SK-N-SH (cell line): ENCODE results near the gene KLHL30. TPM values are rescaled to one million over a fixed set of nuclear protein-coding genes. Genes with fewer than 3 reads are reported as not detected.

Experiments
- CTCF ChIA-PET: fragments of 300-600, 350-600 bp; formaldehyde crosslinking; extraction: SDS; loops from one replicate; lab custom pipeline; 2021; lab: Yijun Ruan, JAX
- POLR2A ChIA-PET: fragments of 350-600 bp; sonication (Branson Sonifier 250); formaldehyde crosslinking; extraction: SDS; loops from one replicate; lab custom pipeline; 2020; ENCODE audit warnings: antibody characterized with exemption, inconsistent platforms; lab: Yijun Ruan, JAX
- DNase-seq: peaks from one replicate; pipeline ENCODE4 v3.0.0; 2012
- H2AFZ ChIP-seq: fragments of 200-600 bp; sonication (generic); 2 replicates; pipeline ENCODE4 v1.8.1; 2016; ENCODE audit warnings: antibody characterized with exemption, mild to moderate bottlenecking, low read depth
- H3F3A ChIP-seq: fragments of 200-600 bp; sonication (generic); replicated peaks from 2 replicates; pipeline ENCODE3; 2016; ENCODE audit warnings: antibody characterized with exemption, mild to moderate bottlenecking; ENCODE audit not compliant: insufficient read depth
- H3K27ac ChIP-seq, 2 experiments: fragments of 200-500 bp in 1 of 2; fragments of 200-600 bp in 1 of 2; sonication (Bioruptor generic) in 1 of 2; sonication (generic), shearing (Covaris generic) in 1 of 2; 2 replicates each; pipeline versions ENCODE4 v1.5.1 to v1.6.1; 2014 to 2016; ENCODE audit warnings: low read depth in 2 of 2, inconsistent platforms in 1 of 2, low read length in 1 of 2, mild to moderate bottlenecking in 1 of 2, mixed read lengths in 1 of 2
- H3K27me3 ChIP-seq: fragments of 200-600 bp; sonication (generic), shearing (Covaris generic); 2 replicates; pipeline ENCODE4 v1.6.1; 2016; ENCODE audit warnings: mixed run types; ENCODE audit not compliant: insufficient read depth
- H3K36me3 ChIP-seq, 2 experiments: fragments of 200-500 bp in 1 of 2; fragments of 200-600 bp in 1 of 2; sonication (Bioruptor generic) in 1 of 2; sonication (generic) in 1 of 2; replicated peaks in 1 of 2; 2 replicates each; pipeline versions ENCODE3 to v1.5.1; 2014 to 2016; ENCODE audit warnings: low read length in 1 of 2, mild to moderate bottlenecking in 1 of 2; ENCODE audit not compliant: insufficient read depth in 2 of 2, control insufficient read depth in 1 of 2
- H3K4me1 ChIP-seq, 2 experiments: fragments of 200-500 bp in 1 of 2; fragments of 200-600 bp in 1 of 2; sonication (Bioruptor generic) in 1 of 2; sonication (generic), shearing (Covaris generic) in 1 of 2; 2 replicates each; pipeline versions ENCODE4 v1.5.1 to v1.6.1; 2014 to 2016; ENCODE audit warnings: low read depth in 1 of 2, low read length in 1 of 2, mixed run types in 1 of 2; ENCODE audit not compliant: insufficient read depth in 2 of 2, control insufficient read depth in 1 of 2
- H3K4me2 ChIP-seq: fragments of 200-600 bp; sonication (generic), shearing (Covaris generic); 2 replicates; pipeline ENCODE4 v1.6.1; 2017; ENCODE audit warnings: mixed run types
- H3K4me3 ChIP-seq, 2 experiments: fragments of 200-500 bp in 1 of 2; fragments of 200-600 bp in 1 of 2; sonication (Bioruptor generic) in 1 of 2; sonication (generic), shearing (Covaris generic) in 1 of 2; 2 replicates each; pipeline versions ENCODE4 v1.5.1 to v1.8.1; 2014 to 2016; ENCODE audit warnings: low read depth in 2 of 2, inconsistent platforms in 1 of 2, low read length in 1 of 2, mild to moderate bottlenecking in 1 of 2, mixed read lengths in 1 of 2, moderate library complexity in 1 of 2
- H3K79me2 ChIP-seq: fragments of 200-600 bp; sonication (generic); 2 replicates; pipeline ENCODE4 v1.8.1; 2017; ENCODE audit warnings: mild to moderate bottlenecking; ENCODE audit not compliant: insufficient read depth
- H3K9ac ChIP-seq: fragments of 200-600 bp; sonication (generic); 2 replicates; pipeline ENCODE4 v1.6.1; 2017; ENCODE audit warnings: mixed run types
- H3K9me2 ChIP-seq: fragments of 200-600 bp; sonication (generic); 2 replicates; pipeline ENCODE4 v1.6.1; 2017; ENCODE audit warnings: mixed run types
- H3K9me3 ChIP-seq: fragments of 200-600 bp; sonication (generic); 2 replicates; pipeline ENCODE4 v1.6.1; 2017; ENCODE audit warnings: mixed run types, mild to moderate bottlenecking, moderate library complexity
- H4K20me1 ChIP-seq: fragments of 200-600 bp; sonication (generic); 2 replicates; pipeline ENCODE4 v1.6.1; 2017; ENCODE audit warnings: mild to moderate bottlenecking, mixed run types; ENCODE audit not compliant: insufficient read depth
- ELF1 ChIP-seq: IDR thresholded peaks from 2 replicates; pipeline ENCODE4 v1.4.0; 2012
- EP300 ChIP-seq, 2 experiments: IDR thresholded peaks; 2 replicates each; pipeline versions ENCODE4 v1.4.0 to v1.6.1; 2012; ENCODE audit warnings: borderline replicate concordance in 1 of 2, low read depth in 1 of 2, low read length in 1 of 2
- EZH2phosphoT487 ChIP-seq: fragments of 200-600 bp; sonication (generic); IDR thresholded peaks from 2 replicates; pipeline ENCODE4 v1.6.1; 2017; ENCODE audit warnings: low read depth, mixed run types, mild to moderate bottlenecking, antibody characterized with exemption, moderate library complexity, borderline replicate concordance
- FOSL2 ChIP-seq: IDR thresholded peaks from 2 replicates; pipeline ENCODE4 v1.4.0; 2012; ENCODE audit warnings: low read depth, mild to moderate bottlenecking, moderate library complexity, borderline replicate concordance
- FOXJ3 ChIP-seq: sonication (generic); formaldehyde crosslinking; IDR thresholded peaks from 2 replicates; pipeline ENCODE4 v1.5.1; 2020; ENCODE audit warnings: mild to moderate bottlenecking, missing genetic modification reagents
- GATA2 ChIP-seq: sonication (generic); formaldehyde crosslinking; IDR thresholded peaks from 2 replicates; pipeline ENCODE4 v1.5.0; 2020; ENCODE audit warnings: mild to moderate bottlenecking, missing genetic modification reagents
- JUND ChIP-seq: IDR thresholded peaks from 2 replicates; pipeline ENCODE4 v1.4.0; 2012
- MEF2A ChIP-seq: IDR thresholded peaks from 2 replicates; pipeline ENCODE4 v1.4.0; 2012; ENCODE audit warnings: low read depth, borderline replicate concordance
- NFIC ChIP-seq: IDR thresholded peaks from 2 replicates; pipeline ENCODE4 v1.4.0; 2012; ENCODE audit warnings: borderline replicate concordance
- POLR2AphosphoS5 ChIP-seq: IDR thresholded peaks from 2 replicates; pipeline ENCODE4 v1.6.1; 2012; ENCODE audit warnings: low read depth, low read length
- RAD21 ChIP-seq: IDR thresholded peaks from 2 replicates; pipeline ENCODE4 v1.6.1; 2012; ENCODE audit warnings: mild to moderate bottlenecking, low read length
- RFX5 ChIP-seq: IDR thresholded peaks from 2 replicates; pipeline ENCODE4 v1.6.1; 2012; ENCODE audit warnings: mild to moderate bottlenecking, improper control_type of control experiment, low read length
- RXRA ChIP-seq: IDR thresholded peaks from 2 replicates; pipeline ENCODE4 v1.4.0; 2012; ENCODE audit warnings: low read depth, mild to moderate bottlenecking, borderline replicate concordance
- SIN3A ChIP-seq: IDR thresholded peaks from 2 replicates; pipeline ENCODE4 v1.6.1; 2012; ENCODE audit warnings: low read depth, mild to moderate bottlenecking, low read length, moderate library complexity, borderline replicate concordance
- SMC3 ChIP-seq: IDR thresholded peaks from 2 replicates; pipeline ENCODE4 v1.6.1; 2012; ENCODE audit warnings: low read depth, low read length, improper control_type of control experiment
- TCF12 ChIP-seq: IDR thresholded peaks from 2 replicates; pipeline ENCODE4 v1.4.0; 2012
- WGBS: methylation state at CpG from one replicate; pipeline ENCODE4 v1.1.6; 2017; ENCODE audit warnings: low lambda C conversion rate; 5-methylcytosine and 5-hydroxymethylcytosine counted together
- polyA plus RNA-seq, 3 experiments: library from polyadenylated mRNA; depleted of rRNA; stranded (reverse); fragments of >200 nt; gene quantifications; 2 replicates each; pipeline ENCODE4 v1.2.3, GENCODE V29; 2012
- TF ChIP-seq, protein P1 (sequence below): IDR thresholded peaks from 2 replicates; pipeline ENCODE4 v1.4.0; 2012; ENCODE audit warnings: low read depth
- TF ChIP-seq, protein P2 (sequence below): IDR thresholded peaks from 2 replicates; pipeline ENCODE4; 2012
- TF ChIP-seq, protein P3 (sequence below): IDR thresholded peaks from 2 replicates; pipeline ENCODE4 v1.4.0; 2012; ENCODE audit warnings: low read depth, borderline replicate concordance
- TF ChIP-seq, protein P4 (sequence below): fragments of 150-350 bp; IDR thresholded peaks from 2 replicates; pipeline ENCODE4 v1.6.1; 2016; ENCODE audit warnings: mild to moderate bottlenecking, low read depth, low read length

Gene KLHL30
- polyA plus RNA-seq, 1 of the 3 experiments (the other 2 are of a cell fraction): not detected

DNA sequence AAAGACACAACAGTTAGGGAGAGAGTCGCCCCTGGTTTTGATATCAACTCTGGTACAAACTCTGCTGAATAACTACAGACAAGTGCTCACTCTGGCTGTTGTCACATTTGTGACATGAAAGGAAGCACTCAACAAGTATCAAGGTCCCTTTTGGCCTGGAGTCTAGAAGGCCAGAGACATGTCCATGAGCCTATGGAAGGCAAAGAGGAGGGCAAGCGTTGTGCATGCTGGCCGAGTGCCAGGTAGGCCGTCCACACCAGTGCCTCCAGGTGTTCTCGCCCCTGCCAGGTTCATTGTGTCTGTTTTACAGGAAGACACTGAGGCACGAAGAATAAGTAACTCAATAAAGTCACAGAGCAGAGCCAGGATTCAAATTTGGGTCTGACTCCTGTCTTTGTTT lies 43.9 kb downstream of the KLHL30 start (continued):
- TF ChIP-seq, protein P1, sequence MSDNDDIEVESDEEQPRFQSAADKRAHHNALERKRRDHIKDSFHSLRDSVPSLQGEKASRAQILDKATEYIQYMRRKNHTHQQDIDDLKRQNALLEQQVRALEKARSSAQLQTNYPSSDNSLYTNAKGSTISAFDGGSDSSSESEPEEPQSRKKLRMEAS: no peak

DNA sequence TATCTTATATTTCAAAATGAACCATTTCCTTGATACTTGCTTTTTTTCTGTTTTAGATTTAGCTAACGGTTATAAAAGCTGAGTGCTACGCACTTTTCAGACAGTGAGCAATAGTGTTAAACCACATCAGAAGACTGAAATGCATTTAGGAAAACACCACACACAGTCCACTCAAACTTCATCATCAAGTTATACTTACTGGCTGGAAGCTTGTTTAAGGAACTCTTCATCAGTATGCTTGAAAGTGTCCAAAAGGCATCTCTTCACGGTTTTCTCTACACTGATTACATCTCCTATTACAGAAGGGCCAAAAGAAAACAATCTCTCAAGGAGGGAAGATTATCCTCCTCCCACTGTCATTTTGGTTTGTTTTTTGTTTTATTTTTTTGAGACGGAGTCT lies 45.4 kb downstream of the KLHL30 start:
- H3K4me3 ChIP-seq: no peak overlapping the region
- H3K4me1 ChIP-seq: peaks cover 0 to 3% of the 10 kb centered on the region in 2 experiments; a peak in 1 of 4 replicates
- POLR2A ChIA-PET: no interaction called here
- no peaks in the 10 kb centered on the region for H4K20me1 ChIP-seq
- TF ChIP-seq SIN3A: no peak
- no peak for TF ChIP-seq RFX5
- no peak for TF ChIP-seq NFIC
- no peak for TF ChIP-seq EP300 (IDR thresholded peaks at IDR 0.05; ENCODE audit: borderline replicate concordance in 1 of 2, low read depth in 1 of 2, low read length in 1 of 2)
- TF ChIP-seq JUND: no peak
- TF ChIP-seq FOXJ3 (CRISPR knock-in tag): no peak
- no peak for TF ChIP-seq EZH2phosphoT487
- TF ChIP-seq SMC3: no peak
- no peaks in the 10 kb centered on the region for H3K27me3 ChIP-seq
- H3K79me2 ChIP-seq: no peaks in the 10 kb centered on the region; the same call in 1 of the 2 replicates
- H3K9me2 ChIP-seq: no peaks in the 10 kb centered on the region
- WGBS: 91% methylated on average over 4 of the region's 4 CpGs
- DNase-seq: no peak
- no peak overlapping the region for H3K27ac ChIP-seq
- no peak overlapping the region for H2AFZ ChIP-seq
- no peaks in the 10 kb centered on the region for H3F3A ChIP-seq
- H3K4me2 ChIP-seq: no peak overlapping the region
- no peak overlapping the region for H3K9ac ChIP-seq
- peaks cover 77 to 90% of the 10 kb centered on the region in 2 experiments for H3K36me3 ChIP-seq
- H3K9me3 ChIP-seq: no peaks in the 10 kb centered on the region
- CTCF ChIA-PET: interaction anchor here (0.9 to 1.2 kb wide), 2 partner anchors 72 to 80 kb away, joined by 3 to 4 read pairs; no protein-coding TSS in a partner anchor

DNA sequence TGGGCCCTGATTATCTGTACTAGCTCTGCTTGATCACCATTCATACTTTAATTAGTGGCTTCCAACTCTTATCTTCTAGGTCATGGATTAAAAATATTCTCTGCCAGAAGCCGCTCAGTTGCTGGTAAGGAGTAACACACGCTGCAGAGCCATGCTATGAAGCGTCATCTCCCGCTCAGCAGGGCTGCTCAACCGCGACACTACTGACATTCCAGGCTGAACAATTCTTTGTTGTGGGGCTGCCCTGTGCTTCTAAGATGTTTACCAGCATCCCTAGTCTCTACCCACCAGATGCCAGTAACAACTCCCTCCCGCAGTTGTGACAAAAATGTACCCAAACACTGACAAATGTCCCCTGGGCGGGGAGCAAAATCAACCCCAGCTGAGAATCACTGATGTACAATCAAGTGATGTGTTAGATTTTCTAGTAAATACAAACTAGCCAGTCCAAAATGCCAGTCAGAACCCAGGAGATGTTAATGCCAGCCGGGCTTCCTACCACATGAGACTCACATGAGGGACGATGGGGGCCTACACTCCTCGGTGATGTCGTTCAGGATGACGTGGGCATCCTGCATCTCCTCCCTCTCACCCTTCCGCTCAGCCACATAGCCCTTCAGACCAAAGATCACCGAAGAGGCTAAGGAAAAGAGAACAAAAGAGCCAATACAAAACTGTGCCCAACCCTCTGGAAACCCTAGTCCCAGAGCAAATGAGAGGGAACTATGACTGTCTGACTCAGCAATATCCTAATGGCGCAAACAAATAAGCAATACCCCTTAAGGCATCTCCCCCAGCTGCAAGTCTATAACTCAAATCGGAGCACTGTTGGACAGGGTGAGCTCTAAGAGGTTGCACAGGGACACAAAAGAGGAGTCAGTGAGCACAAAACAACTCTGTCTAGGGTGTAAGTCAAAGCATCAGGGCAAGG lies 49.4 kb downstream of the KLHL30 start:
- H3K27ac ChIP-seq: no peak overlapping the region
- H3K4me3 ChIP-seq: no peak overlapping the region
- H3K9me2 ChIP-seq: no peaks in the 10 kb centered on the region
- H3K4me1 ChIP-seq: peaks cover 0 to under 1% of the 10 kb centered on the region in 2 experiments; a peak in 1 of 4 replicates
- H3F3A ChIP-seq: no peaks in the 10 kb centered on the region
- no peak for DNase-seq
- peaks cover 7% of the 10 kb centered on the region; the same call in 1 of the 2 replicates for H3K79me2 ChIP-seq
- WGBS: 95% methylated on average over 17 of the region's 17 CpGs
- ChIA-PET CTCF (interaction anchor here (0.5 to 0.8 kb wide), 2 partner anchors 14 to 69 kb away, joined by 3 read pairs; no protein-coding TSS in a partner anchor), POLR2A (no interaction called here)
- no peaks in the 10 kb centered on the region for H3K27me3 ChIP-seq
- no peaks in the 10 kb centered on the region for H4K20me1 ChIP-seq
- H3K9ac ChIP-seq: no peak overlapping the region
- no peak overlapping the region for H3K4me2 ChIP-seq
- H2AFZ ChIP-seq: no peak overlapping the region
- peaks cover 74 to 85% of the 10 kb centered on the region in 2 experiments for H3K36me3 ChIP-seq
- H3K9me3 ChIP-seq: no peaks in the 10 kb centered on the region
- TF ChIP-seq EP300 (IDR thresholded peaks at IDR 0.05; ENCODE audit: borderline replicate concordance in 1 of 2, low read depth in 1 of 2, low read length in 1 of 2) (no peak), RXRA (no peak), EZH2phosphoT487 (no peak), TCF12 (no peak), RFX5 (no peak), POLR2AphosphoS5 (no peak), ELF1 (no peak), FOXJ3 (CRISPR knock-in tag) (no peak), FOSL2 (no peak), MEF2A (no peak), RAD21 (no peak), GATA2 (CRISPR knock-in tag) (no peak)
- TF ChIP-seq, protein P2, sequence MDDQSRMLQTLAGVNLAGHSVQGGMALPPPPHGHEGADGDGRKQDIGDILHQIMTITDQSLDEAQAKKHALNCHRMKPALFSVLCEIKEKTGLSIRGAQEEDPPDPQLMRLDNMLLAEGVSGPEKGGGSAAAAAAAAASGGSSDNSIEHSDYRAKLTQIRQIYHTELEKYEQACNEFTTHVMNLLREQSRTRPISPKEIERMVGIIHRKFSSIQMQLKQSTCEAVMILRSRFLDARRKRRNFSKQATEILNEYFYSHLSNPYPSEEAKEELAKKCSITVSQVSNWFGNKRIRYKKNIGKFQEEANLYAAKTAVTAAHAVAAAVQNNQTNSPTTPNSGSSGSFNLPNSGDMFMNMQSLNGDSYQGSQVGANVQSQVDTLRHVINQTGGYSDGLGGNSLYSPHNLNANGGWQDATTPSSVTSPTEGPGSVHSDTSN: no peak
- TF ChIP-seq, protein P1: no peak
- TF ChIP-seq, protein P3, sequence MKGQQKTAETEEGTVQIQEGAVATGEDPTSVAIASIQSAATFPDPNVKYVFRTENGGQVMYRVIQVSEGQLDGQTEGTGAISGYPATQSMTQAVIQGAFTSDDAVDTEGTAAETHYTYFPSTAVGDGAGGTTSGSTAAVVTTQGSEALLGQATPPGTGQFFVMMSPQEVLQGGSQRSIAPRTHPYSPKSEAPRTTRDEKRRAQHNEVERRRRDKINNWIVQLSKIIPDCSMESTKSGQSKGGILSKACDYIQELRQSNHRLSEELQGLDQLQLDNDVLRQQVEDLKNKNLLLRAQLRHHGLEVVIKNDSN: no peak
- TF ChIP-seq, protein P4, sequence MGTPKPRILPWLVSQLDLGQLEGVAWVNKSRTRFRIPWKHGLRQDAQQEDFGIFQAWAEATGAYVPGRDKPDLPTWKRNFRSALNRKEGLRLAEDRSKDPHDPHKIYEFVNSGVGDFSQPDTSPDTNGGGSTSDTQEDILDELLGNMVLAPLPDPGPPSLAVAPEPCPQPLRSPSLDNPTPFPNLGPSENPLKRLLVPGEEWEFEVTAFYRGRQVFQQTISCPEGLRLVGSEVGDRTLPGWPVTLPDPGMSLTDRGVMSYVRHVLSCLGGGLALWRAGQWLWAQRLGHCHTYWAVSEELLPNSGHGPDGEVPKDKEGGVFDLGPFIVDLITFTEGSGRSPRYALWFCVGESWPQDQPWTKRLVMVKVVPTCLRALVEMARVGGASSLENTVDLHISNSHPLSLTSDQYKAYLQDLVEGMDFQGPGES: no peak
